NCI-H2029 (cell line): ENCODE data around the gene CNBD2.
"Not testable (repeated sequence)": the region's sequence is repeated elsewhere in the genome, so short reads cannot be mapped to it uniquely, and the experiment has no call there.

ENCODE experiments used
- DNase-seq: peaks from one replicate; lab custom pipeline; 2025; lab: John Stamatoyannopoulos, UW

CNBD2 gene

DNA sequence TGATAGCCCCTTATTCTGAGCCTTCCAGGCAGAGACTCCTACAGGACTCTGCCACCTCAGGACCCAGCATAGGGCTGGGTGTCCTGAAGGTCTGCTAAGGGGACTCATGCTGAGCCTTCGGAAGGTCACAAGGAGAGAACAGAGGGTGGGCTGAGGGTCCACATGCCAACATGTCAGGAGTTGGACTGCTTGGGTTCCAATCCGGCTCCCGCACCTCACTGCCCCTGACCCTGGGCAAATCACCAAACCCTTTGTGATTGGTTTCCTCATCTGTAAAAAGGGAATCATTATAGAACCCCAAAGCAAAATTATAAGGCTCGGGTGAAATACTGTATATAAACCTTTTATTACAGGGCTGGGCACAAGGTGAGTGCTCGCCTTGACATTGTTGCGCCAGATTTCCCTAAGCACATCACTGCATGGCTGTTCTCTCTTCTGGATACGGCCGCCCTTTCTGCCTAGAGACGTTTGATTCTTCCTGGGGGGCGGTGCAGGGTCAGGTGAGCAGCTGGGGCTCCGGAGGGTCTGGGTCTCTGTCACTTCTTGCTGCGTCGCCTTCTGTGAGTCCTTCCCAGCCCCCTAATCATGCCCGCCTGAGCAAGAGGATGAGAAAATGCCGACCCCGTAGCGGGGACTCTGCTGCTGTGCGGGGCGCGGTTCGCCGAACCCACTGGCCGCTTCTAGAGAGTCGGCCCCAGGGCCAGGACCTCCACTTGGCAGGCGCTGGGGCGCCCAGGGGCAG, 95.7 kb downstream of the CNBD2 start:
- DNase-seq: no peak

DNA sequence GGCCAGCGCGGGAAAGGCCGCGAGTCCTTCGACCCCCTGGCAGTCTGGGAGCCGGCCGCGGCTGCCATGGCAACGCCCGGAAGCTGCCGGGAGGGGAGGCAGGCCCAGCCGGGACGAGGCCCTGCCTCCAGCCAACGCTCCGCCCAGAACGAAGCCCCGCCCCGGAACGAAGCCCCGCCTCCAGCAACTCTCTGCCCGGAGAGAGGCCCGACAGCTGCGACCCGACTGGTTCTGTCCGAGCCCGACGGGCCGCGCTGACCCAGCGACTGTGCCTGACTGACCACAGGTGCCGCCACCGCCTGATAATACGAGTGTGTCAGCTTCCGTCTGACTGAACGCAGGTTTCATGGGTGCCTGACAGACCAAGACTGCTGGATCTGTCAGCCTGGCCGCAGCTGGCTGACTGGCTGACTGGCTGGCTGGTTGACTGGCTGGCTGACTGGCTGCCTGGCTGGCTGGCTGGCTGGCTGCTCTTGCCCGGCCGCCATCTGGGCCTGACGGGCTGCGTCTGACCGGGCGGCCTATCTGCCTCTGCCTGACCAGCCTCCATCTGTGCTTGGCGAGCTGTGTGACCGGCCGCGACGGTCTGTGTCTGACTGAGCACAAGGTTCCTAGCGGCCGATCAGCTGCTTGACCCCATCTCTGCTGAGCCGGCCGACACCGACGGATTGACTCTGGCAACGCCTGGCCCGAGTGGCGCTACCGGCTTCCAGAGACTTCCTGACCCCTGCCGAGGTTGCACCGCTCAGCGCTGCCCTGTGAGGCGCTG, 96.5 kb downstream of the CNBD2 start:
- DNase-seq: peak; percentile 85

GRCh38 chr20:36065427-36065998, 97.1 kb downstream of the CNBD2 start:
- no peak for DNase-seq

- DNase-seq: no peak
Observed at GRCh38 chr20:36066777-36067176, 98.4 kb downstream of the CNBD2 start.

- DNase-seq: not testable (repeated sequence)
Observed at GRCh38 chr20:36068526-36068925, 100.1 kb downstream of the CNBD2 start.

GRCh38 chr20:36070451-36070850, 102.1 kb downstream of the CNBD2 start:
- no peak for DNase-seq

DNA sequence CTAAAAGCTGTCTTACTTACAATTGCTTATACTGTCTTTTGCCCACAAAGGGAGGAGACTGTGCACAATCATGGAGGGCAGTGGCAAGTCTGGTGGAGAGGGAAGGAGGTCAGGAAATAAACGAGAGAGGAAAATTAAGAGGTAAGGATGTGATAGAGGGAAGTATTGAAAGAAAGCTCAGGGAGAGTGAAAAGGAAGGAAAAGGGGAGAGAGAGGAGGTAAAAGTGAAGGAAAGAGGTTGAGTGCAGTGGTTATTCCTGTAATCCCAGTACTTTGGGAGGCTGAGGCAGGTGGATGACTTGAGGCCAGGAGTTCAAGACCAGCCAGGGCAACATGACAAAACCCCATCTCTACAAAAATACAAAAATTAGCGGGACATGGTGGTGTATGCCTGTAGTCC, 103.5 kb downstream of the CNBD2 start:
- DNase-seq: no peak

- DNase-seq: no peak
Observed at GRCh38 chr20:36074983-36075382, 106.6 kb downstream of the CNBD2 start.

- not testable (repeated sequence) for DNase-seq
Observed at GRCh38 chr20:36077762-36078161, 109.4 kb downstream of the CNBD2 start.

DNA sequence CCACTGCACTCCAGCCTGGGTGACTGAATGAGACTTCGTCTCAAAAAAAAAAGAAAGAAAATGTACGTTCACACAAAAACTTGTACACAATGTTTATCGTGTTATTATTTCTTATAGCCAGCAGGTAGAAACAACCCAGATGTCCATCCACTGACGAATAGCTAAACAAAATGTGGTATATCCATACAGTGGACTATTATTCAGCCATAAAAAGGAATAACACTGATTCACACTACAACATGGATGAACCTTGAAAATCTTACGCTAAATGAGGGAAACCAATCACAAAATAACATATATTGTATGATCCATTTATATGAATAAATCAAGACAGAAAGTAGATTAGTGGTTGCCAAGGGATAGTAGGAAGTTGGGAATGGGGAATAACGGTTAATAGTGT, 111.1 kb downstream of the CNBD2 start:
- DNase-seq: no peak

DNA sequence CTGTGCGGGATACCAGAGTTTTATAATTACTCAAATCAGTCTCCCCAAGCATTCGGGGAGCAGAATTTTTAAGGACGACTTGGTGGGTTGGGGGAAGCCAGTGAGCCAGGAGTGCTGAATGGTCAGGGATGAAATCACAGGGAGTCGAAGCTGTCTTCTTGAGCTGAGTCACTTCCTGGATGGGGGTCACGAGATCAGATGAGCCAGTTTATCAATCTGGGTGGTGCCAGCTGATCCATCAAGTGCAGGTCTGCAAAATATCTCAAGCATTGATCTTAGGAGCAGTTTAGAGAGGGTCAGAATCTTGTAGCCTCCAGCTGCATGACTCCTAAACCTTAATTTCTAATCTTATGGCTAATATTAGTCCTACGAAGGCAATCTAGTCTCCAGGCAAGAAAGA, 111.6 kb downstream of the CNBD2 start:
- not testable (repeated sequence) for DNase-seq
